ENCODE results near the gene KRTAP4-12. TPM values are rescaled to one million over a fixed set of nuclear protein-coding genes. Genes with fewer than 3 reads are reported as not detected.

Gene KRTAP4-12
- polyA plus RNA-seq, 3 donors = not detected

- Histone ChIP-seq H3K36me3 (replicated peaks in 1 of 2; ENCODE audit: control insufficient read depth in 1 of 2, insufficient read depth in 2 of 2, low read length in 2 of 2) (no peaks in the 10 kb centered on the region), H4K20me1 (ENCODE audit: insufficient read depth, low read length) (no peaks in the 10 kb centered on the region), H3K4me1 (ENCODE audit: control insufficient read depth in 1 of 2, insufficient read depth in 2 of 2, low read length in 2 of 2) (no peaks in the 10 kb centered on the region), H3K4me2 (replicated peaks; ENCODE audit: extremely low read depth, low read length, poor library complexity, severe bottlenecking) (no peak overlapping the region), H2AFZ (ENCODE audit: insufficient read depth, low read depth, low read length, poor library complexity, severe bottlenecking) (no peak overlapping the region), H3K9ac (ENCODE audit: insufficient read depth, low read length, poor library complexity, severe bottlenecking) (no peak overlapping the region), H3K9me3 (replicated peaks in 1 of 2; ENCODE audit: control insufficient read depth in 1 of 2, insufficient read depth in 1 of 2, low read length in 2 of 2) (peaks cover 11 to 23% of the 10 kb centered on the region in 2 donors), H3K27ac (ENCODE audit: low read depth in 1 of 2, low read length in 2 of 2) (no peak overlapping the region), H3K4me3 (replicated peaks in 1 of 3; ENCODE audit: low read depth in 2 of 3, low read length in 3 of 3) (no peak overlapping the region), H3K79me2 (ENCODE audit: insufficient read depth, low read length) (no peaks in the 10 kb centered on the region), H3K27me3 (ENCODE audit: control insufficient read depth in 2 of 2, insufficient read depth in 2 of 2, low read length in 2 of 2) (no peaks in the 10 kb centered on the region)
- TF ChIP-seq, protein P1, sequence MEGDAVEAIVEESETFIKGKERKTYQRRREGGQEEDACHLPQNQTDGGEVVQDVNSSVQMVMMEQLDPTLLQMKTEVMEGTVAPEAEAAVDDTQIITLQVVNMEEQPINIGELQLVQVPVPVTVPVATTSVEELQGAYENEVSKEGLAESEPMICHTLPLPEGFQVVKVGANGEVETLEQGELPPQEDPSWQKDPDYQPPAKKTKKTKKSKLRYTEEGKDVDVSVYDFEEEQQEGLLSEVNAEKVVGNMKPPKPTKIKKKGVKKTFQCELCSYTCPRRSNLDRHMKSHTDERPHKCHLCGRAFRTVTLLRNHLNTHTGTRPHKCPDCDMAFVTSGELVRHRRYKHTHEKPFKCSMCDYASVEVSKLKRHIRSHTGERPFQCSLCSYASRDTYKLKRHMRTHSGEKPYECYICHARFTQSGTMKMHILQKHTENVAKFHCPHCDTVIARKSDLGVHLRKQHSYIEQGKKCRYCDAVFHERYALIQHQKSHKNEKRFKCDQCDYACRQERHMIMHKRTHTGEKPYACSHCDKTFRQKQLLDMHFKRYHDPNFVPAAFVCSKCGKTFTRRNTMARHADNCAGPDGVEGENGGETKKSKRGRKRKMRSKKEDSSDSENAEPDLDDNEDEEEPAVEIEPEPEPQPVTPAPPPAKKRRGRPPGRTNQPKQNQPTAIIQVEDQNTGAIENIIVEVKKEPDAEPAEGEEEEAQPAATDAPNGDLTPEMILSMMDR (IDR thresholded peaks at IDR 0.05) = no peak
- H3K27me3 Mint-ChIP-seq (ENCODE audit: low read depth in 3 of 3) = peaks cover 3 to 4% (median 3%) of the 10 kb centered on the region in 3 donors
- H3K4me1 Mint-ChIP-seq = no peaks in the 10 kb centered on the region
- no peak overlapping the region for H3K4me3 Mint-ChIP-seq
- H3K36me3 Mint-ChIP-seq = no peaks in the 10 kb centered on the region
- intact Hi-C loops (cut with micrococcal nuclease) = no loop called here
- H3K27ac Mint-ChIP-seq = no peak overlapping the region
- peaks cover 17 to 36% (median 29%) of the 10 kb centered on the region in 7 donors for H3K9me3 Mint-ChIP-seq
- WGBS (ENCODE audit: insufficient coverage) = no CpG with 5 or more reads among the region's 1 CpG
- DNase-seq = no peak
These were observed 20.9 kb upstream of the KRTAP4-12 start for GRCh38 chr17:41144846-41145245.

GRCh38 chr17:41141361-41141760 lies 17.4 kb upstream of the KRTAP4-12 start:
- intact Hi-C loops (cut with micrococcal nuclease) = no loop called here
- Mint-ChIP-seq H3K4me3 (no peak overlapping the region), H3K9me3 (peaks cover 26 to 46% (median 35%) of the 10 kb centered on the region in 7 donors), H3K4me1 (no peaks in the 10 kb centered on the region), H3K27ac (no peak overlapping the region), H3K27me3 (ENCODE audit: low read depth in 3 of 3) (peaks cover 0 to 2% (median 1%) of the 10 kb centered on the region in 3 donors), H3K36me3 (no peaks in the 10 kb centered on the region)
- no peak overlapping the region for H3K9ac ChIP-seq (ENCODE audit: insufficient read depth, low read length, poor library complexity, severe bottlenecking)
- TF ChIP-seq, protein P1 (IDR thresholded peaks at IDR 0.05) = no peak
- no peak overlapping the region for H3K4me3 ChIP-seq (replicated peaks in 1 of 3; ENCODE audit: low read depth in 2 of 3, low read length in 3 of 3)
- H3K9me3 ChIP-seq (replicated peaks in 1 of 2; ENCODE audit: control insufficient read depth in 1 of 2, insufficient read depth in 1 of 2, low read length in 2 of 2) = peaks cover 14 to 27% of the 10 kb centered on the region in 2 donors
- H3K27ac ChIP-seq (ENCODE audit: low read depth in 1 of 2, low read length in 2 of 2) = no peak overlapping the region
- H3K36me3 ChIP-seq (replicated peaks in 1 of 2; ENCODE audit: control insufficient read depth in 1 of 2, insufficient read depth in 2 of 2, low read length in 2 of 2) = no peaks in the 10 kb centered on the region
- no peaks in the 10 kb centered on the region for H4K20me1 ChIP-seq (ENCODE audit: insufficient read depth, low read length)
- no peaks in the 10 kb centered on the region for H3K4me1 ChIP-seq (ENCODE audit: control insufficient read depth in 1 of 2, insufficient read depth in 2 of 2, low read length in 2 of 2)
- H3K27me3 ChIP-seq (ENCODE audit: control insufficient read depth in 2 of 2, insufficient read depth in 2 of 2, low read length in 2 of 2) = no peaks in the 10 kb centered on the region
- no peak for DNase-seq
- no peak overlapping the region for H2AFZ ChIP-seq (ENCODE audit: insufficient read depth, low read depth, low read length, poor library complexity, severe bottlenecking)
- no peak overlapping the region for H3K4me2 ChIP-seq (replicated peaks; ENCODE audit: extremely low read depth, low read length, poor library complexity, severe bottlenecking)
- no peaks in the 10 kb centered on the region for H3K79me2 ChIP-seq (ENCODE audit: insufficient read depth, low read length)

Measured in CD14-positive monocyte (primary cell).